ENCODE results near the gene BANP.

DNA sequence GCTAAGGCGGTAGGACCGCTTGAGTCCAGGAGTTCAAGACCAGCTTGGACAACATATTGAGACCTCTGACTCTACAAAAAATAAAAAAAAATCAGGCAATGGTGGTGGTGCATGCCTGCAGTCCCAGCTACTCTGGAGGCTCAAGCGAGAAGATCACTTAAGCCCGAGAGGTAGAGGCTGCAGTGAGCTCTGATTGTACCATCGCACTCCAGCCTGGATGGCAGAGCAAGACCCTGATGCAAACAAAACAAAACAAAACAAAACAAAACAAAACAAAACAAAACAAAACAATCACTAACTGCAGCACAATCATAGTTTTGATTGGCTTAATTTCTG is 2.5 kb upstream of the BANP start:
- TF ChIP-seq, protein P1, sequence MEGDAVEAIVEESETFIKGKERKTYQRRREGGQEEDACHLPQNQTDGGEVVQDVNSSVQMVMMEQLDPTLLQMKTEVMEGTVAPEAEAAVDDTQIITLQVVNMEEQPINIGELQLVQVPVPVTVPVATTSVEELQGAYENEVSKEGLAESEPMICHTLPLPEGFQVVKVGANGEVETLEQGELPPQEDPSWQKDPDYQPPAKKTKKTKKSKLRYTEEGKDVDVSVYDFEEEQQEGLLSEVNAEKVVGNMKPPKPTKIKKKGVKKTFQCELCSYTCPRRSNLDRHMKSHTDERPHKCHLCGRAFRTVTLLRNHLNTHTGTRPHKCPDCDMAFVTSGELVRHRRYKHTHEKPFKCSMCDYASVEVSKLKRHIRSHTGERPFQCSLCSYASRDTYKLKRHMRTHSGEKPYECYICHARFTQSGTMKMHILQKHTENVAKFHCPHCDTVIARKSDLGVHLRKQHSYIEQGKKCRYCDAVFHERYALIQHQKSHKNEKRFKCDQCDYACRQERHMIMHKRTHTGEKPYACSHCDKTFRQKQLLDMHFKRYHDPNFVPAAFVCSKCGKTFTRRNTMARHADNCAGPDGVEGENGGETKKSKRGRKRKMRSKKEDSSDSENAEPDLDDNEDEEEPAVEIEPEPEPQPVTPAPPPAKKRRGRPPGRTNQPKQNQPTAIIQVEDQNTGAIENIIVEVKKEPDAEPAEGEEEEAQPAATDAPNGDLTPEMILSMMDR (IDR thresholded peaks at IDR 0.05): no peak
- TF ChIP-seq POLR2A (IDR thresholded peaks at IDR 0.05): no peak

All from heart left ventricle (tissue), 13 donors.